PC-9 (cell line): ENCODE measurements around the gene AIG1. TPM values are rescaled to one million over a fixed set of nuclear protein-coding genes. Genes with fewer than 3 reads are reported as not detected.

Source experiments
- BruUV-seq: library from RNA; stranded (reverse); fragments of 400-500 nt; replicated peaks from 2 replicates; lab custom pipeline; 2021; lab: Mats Ljungman, UMichigan
- CTCF ChIA-PET: fragments of 300-600 bp; sonication (Branson Sonifier 250); formaldehyde crosslinking; loops from one replicate; lab custom pipeline; 2022; ENCODE audit warnings: antibody characterized with exemption; lab: Charles Lee
- POLR2A ChIA-PET: fragments of 300-600 bp; sonication (Branson Sonifier 250); formaldehyde crosslinking; loops from one replicate; lab custom pipeline; 2022; ENCODE audit warnings: antibody characterized with exemption; ENCODE audit not compliant: unreplicated experiment; lab: Charles Lee
- DNase-seq, 2 experiments: peaks; one replicate each; pipeline versions ENCODE4 v3.0.0 to v3.0.0-alpha.2; 2015 to 2022; ENCODE audit warnings: mixed read lengths in 1 of 2
- H2AFZ ChIP-seq: fragments of 200-600 bp; sonication (generic); 2 replicates; pipeline ENCODE4 v1.8.1; 2017; ENCODE audit warnings: antibody characterized with exemption
- H3F3A ChIP-seq: fragments of 200-600 bp; sonication (generic); 2 replicates; pipeline ENCODE4 v1.8.1; 2017; ENCODE audit warnings: antibody characterized with exemption, mild to moderate bottlenecking, low read depth; ENCODE audit not compliant: insufficient read depth
- H3K27ac ChIP-seq: fragments of 200-600 bp; sonication (generic); 2 replicates; pipeline ENCODE4 v1.6.1; 2016; ENCODE audit warnings: mixed run types
- H3K27me3 ChIP-seq: fragments of 200-600 bp; sonication (generic); 2 replicates; pipeline ENCODE4 v1.6.1; 2016; ENCODE audit warnings: low read depth, mixed run types; ENCODE audit not compliant: insufficient read depth
- H3K36me3 ChIP-seq: fragments of 200-600 bp; sonication (generic); 2 replicates; pipeline ENCODE4 v1.6.1; 2016; ENCODE audit warnings: low read depth, mixed run types
- H3K4me1 ChIP-seq: fragments of 200-600 bp; sonication (generic); replicated peaks from 2 replicates; pipeline ENCODE4 v1.6.1; 2016; ENCODE audit warnings: mixed run types; ENCODE audit not compliant: insufficient read depth
- H3K4me2 ChIP-seq: fragments of 200-600 bp; sonication (generic); 2 replicates; pipeline ENCODE4 v1.6.1; 2017; ENCODE audit warnings: mixed run types
- H3K4me3 ChIP-seq: fragments of 200-600 bp; sonication (generic); 2 replicates; pipeline ENCODE4 v1.6.1; 2016; ENCODE audit warnings: mixed run types
- H3K79me2 ChIP-seq: fragments of 200-600 bp; sonication (generic); 2 replicates; pipeline ENCODE4 v1.6.1; 2017; ENCODE audit warnings: low read depth, mixed run types
- H3K9me2 ChIP-seq: fragments of 200-600 bp; sonication (generic); 2 replicates; pipeline ENCODE4 v1.8.1; 2017; ENCODE audit warnings: mild to moderate bottlenecking; ENCODE audit not compliant: insufficient read depth
- H3K9me3 ChIP-seq: fragments of 200-600 bp; sonication (generic); 2 replicates; pipeline ENCODE4 v1.8.1; 2016; ENCODE audit warnings: low read depth; ENCODE audit not compliant: insufficient read depth
- H4K20me1 ChIP-seq: fragments of 200-600 bp; sonication (generic); 2 replicates; pipeline ENCODE4 v1.8.1; 2017; ENCODE audit not compliant: insufficient read depth
- CTCF ChIP-seq: fragments of 200-600 bp; sonication (generic); conservative IDR thresholded peaks from 2 replicates; pipeline ENCODE4 v1.6.1; 2017; ENCODE audit warnings: mixed run types, antibody characterized with exemption, mild to moderate bottlenecking, moderate library complexity
- EZH2 ChIP-seq: fragments of 200-600 bp; sonication (generic); IDR thresholded peaks from 2 replicates; pipeline ENCODE4 v1.8.0; 2017; ENCODE audit warnings: antibody characterized with exemption, low read depth
- intact Hi-C: fragments of 100-400 bp; cut with micrococcal nuclease; formaldehyde crosslinking; loops from one replicate; pipeline ENCODE4 v1.10.0; 2022; ENCODE audit not compliant: unreplicated experiment
- total RNA-seq: library from RNA; stranded (reverse); gene quantifications from 2 replicates; pipeline ENCODE4 v1.2.3, GENCODE V29; 2021

Gene AIG1
- total RNA-seq, 1 experiment from 2014 or later: 37.7 TPM

GRCh38 chr6:143023695-143024094, 37.0 kb upstream of the AIG1 start:
- no peak overlapping the region for H3K27ac ChIP-seq
- no peaks in the 10 kb centered on the region; the same call in 1 of the 2 replicates for H3K9me2 ChIP-seq
- H3F3A ChIP-seq: no peaks in the 10 kb centered on the region
- no peak overlapping the region for H3K4me3 ChIP-seq
- H3K4me2 ChIP-seq: no peak overlapping the region
- H3K79me2 ChIP-seq: no peaks in the 10 kb centered on the region
- BruUV-seq: no TSS peak
- TF ChIP-seq CTCF: no peak
- no peak for TF ChIP-seq EZH2
- H4K20me1 ChIP-seq: no peaks in the 10 kb centered on the region
- no peaks in the 10 kb centered on the region for H3K36me3 ChIP-seq
- CTCF ChIA-PET: no interaction called here
- intact Hi-C loops: no loop called here
- no peaks in the 10 kb centered on the region for H3K4me1 ChIP-seq
- POLR2A ChIA-PET: no interaction called here
- no peak for DNase-seq
- no peaks in the 10 kb centered on the region; the same call in 1 of the 2 replicates for H3K9me3 ChIP-seq
- H3K27me3 ChIP-seq: no peaks in the 10 kb centered on the region
- no peak overlapping the region for H2AFZ ChIP-seq

- intact Hi-C loops: no loop called here
- Histone ChIP-seq H2AFZ (no peak overlapping the region), H3K27me3 (no peaks in the 10 kb centered on the region), H3K9me2 (no peaks in the 10 kb centered on the region; the same call in 1 of the 2 replicates), H3K79me2 (no peaks in the 10 kb centered on the region), H3K9me3 (no peaks in the 10 kb centered on the region; the same call in 1 of the 2 replicates), H3K4me3 (no peak overlapping the region), H3K4me2 (no peak overlapping the region), H4K20me1 (no peaks in the 10 kb centered on the region), H3K4me1 (no peaks in the 10 kb centered on the region), H3K27ac (no peak overlapping the region), H3F3A (no peaks in the 10 kb centered on the region), H3K36me3 (no peaks in the 10 kb centered on the region)
- TF ChIP-seq EZH2 (no peak), CTCF (no peak)
- no TSS peak for BruUV-seq
- no peak for DNase-seq
- ChIA-PET POLR2A (no interaction called here), CTCF (no interaction called here)
Observed at GRCh38 chr6:143024977-143025376, 35.7 kb upstream of the AIG1 start.

GRCh38 chr6:143026696-143027449, 33.8 kb upstream of the AIG1 start:
- no TSS peak for BruUV-seq
- Histone ChIP-seq H3K36me3 (no peaks in the 10 kb centered on the region), H3K9me2 (no peaks in the 10 kb centered on the region; the same call in 1 of the 2 replicates), H4K20me1 (no peaks in the 10 kb centered on the region), H3K79me2 (no peaks in the 10 kb centered on the region), H2AFZ (no peak overlapping the region), H3F3A (no peaks in the 10 kb centered on the region), H3K27ac (no peak overlapping the region), H3K4me1 (no peaks in the 10 kb centered on the region), H3K27me3 (no peaks in the 10 kb centered on the region), H3K4me3 (no peak overlapping the region), H3K4me2 (no peak overlapping the region), H3K9me3 (no peaks in the 10 kb centered on the region; the same call in 1 of the 2 replicates)
- no peak for DNase-seq
- ChIA-PET POLR2A (no interaction called here), CTCF (no interaction called here)
- TF ChIP-seq CTCF (peak; percentile 37; the same call in 1 of the 2 replicates), EZH2 (no peak)
- intact Hi-C loops: no loop called here
